DMS79 (cell line): ENCODE data around the gene SLC45A2.

Experiments used
- DNase-seq: peaks from one replicate; lab custom pipeline; 2025; lab: John Stamatoyannopoulos, UW

Gene SLC45A2

GRCh38 chr5:34007201-34007620, 22.7 kb upstream of the SLC45A2 start:
- no peak for DNase-seq

DNA sequence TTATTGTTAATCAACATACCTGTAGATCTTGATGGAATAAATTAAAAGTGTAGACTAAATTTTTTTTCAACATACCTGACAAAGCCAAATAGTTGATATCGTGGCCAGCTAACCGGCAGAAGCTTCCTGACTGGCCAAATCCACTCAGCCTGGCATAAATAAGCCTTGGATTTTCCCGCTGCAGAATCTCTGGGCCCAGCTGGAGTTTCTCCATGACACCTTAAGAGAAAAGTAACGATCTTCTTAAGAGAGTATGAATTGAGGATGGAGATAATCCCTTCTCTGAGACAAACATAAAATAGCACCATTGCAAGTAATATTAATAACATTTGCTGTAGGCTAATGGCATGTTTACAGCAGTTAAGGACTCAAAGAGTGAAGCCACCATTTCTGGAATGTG, 21.2 kb upstream of the SLC45A2 start:
- no peak for DNase-seq

DNA sequence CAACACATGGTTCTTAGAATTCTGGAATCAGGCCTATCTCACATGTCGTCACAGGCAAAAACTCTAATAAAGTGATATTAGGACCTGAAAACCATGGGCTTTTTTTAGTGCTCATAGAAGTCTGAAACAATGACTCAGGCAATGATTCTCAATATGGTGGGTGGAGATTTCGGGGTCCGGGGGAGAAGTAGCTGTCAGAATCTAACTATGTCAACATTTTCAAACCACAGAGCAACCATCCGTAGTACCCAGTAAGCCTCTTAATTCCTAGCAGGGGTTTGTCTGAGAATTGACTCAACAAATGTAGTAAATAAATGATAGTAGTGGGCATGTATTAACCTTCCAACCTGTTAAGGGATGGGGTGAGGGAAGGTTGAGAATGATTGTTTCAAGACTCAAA, 20.7 kb upstream of the SLC45A2 start:
- DNase-seq: no peak

- DNase-seq: no peak
Measured at GRCh38 chr5:34003941-34004340, 19.4 kb upstream of the SLC45A2 start.

- DNase-seq: no peak
Measured at GRCh38 chr5:34002629-34003328, 18.3 kb upstream of the SLC45A2 start.

DNA sequence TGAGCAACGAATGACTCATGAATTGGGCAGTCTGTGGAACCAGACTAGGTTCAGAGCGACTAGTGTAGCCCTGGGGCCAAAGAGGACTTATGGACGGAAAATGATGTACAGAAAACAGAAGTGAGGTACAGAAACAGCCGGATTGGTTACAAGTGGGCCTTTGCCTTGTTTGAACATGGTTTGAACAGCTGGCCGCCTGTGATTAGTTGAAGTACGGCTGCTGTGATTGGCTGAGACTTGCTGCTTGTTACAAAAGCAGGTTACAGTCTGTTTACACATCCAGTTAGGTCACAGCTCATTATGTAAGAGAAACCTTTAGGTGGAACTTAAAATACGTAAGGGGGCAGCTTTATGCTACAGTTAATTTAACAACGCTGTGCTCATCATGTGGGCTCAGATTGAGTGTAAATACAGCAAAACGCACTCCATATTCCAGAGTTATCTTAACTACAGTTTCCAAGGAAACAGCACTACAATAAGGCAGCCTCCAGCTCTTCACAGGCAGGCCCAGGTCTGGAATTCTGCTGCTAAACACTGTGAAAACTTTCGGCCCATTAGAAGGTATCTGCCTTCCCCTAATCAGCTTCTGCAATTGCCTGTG, 16.8 kb upstream of the SLC45A2 start:
- DNase-seq: no peak

DNA sequence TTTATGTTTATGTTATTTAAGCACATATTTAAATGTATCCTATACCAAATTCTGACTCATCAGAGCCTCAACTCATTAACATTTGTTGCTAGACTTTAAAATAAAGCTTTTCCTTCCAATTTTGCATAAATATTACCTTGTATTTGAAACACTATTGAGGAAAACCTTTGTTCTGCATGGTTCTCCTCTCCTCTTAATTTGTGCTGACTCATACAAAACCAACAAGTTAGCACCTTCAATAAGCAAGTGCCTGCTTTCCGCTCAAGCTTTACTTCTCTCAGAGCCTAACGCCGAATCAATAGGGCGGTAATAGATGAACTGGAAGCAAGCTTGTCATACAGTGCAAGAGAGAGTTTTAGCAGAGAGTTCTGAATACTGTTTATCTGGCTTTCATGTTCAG, 15.5 kb upstream of the SLC45A2 start:
- DNase-seq: no peak

- DNase-seq: no peak
Measured at GRCh38 chr5:33997331-33997983, 13.0 kb upstream of the SLC45A2 start.

DNA sequence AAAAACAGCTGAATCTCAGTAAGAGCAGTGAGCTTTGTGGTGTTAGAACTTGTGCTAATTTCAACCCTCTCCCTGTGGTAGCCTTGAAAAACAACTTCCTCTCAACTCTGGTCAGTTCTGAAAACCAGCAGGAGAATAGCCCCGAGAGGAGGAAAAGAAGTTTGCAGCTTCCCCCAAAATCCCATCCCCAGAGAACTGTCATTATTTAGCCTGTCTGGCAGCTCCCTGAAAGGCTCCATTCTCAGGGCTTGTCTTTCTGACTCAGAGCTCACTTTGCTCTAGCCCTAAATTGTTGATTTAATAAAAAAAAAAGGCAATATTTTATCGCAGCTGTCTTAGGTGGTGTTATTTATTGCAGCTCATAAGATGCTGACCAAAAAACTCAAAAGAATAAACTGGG, 11.4 kb upstream of the SLC45A2 start:
- no peak for DNase-seq

DNA sequence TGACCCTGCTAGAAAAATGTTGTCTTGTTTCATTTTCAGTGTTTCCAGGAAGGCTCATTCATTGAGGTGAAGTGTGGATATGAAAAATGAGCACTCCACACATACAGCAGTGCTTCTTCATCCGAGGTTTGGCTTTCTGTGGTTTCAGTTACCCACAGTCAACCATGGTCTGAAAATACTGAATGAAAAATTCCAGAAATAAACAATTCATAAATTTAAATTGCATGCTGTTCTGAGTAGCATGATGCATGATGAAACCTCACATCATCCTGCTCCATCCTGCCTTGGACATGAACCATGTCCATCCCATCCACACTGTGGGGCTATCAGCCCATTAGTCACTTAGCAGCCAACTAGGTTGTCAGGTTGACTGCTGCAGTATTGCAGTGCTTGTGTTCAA, 10.4 kb upstream of the SLC45A2 start:
- DNase-seq: no peak

DNA sequence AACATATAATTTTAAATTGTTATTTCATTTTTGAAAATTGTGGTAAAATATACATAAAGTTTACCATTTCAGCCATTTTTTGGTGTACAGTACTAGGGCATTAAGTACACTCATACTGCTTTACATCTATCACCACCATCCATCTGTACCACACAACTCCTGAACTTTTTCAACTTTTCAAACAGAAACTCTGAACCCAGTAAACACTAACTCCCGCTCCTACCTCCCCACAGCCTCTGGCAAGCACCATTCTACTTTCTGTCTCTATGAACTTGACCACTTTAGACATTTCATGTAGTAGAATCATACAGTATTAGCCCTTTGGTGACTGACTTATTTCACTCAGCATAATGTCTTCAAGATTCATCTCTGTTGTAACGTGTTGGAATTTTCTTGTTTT, 8.4 kb upstream of the SLC45A2 start:
- DNase-seq: no peak

- no peak for DNase-seq
Measured at GRCh38 chr5:33985447-33985846, 954 bp upstream of the SLC45A2 start.

GRCh38 chr5:33984178-33984577, 315 bp downstream of the SLC45A2 start:
- no peak for DNase-seq

DNA sequence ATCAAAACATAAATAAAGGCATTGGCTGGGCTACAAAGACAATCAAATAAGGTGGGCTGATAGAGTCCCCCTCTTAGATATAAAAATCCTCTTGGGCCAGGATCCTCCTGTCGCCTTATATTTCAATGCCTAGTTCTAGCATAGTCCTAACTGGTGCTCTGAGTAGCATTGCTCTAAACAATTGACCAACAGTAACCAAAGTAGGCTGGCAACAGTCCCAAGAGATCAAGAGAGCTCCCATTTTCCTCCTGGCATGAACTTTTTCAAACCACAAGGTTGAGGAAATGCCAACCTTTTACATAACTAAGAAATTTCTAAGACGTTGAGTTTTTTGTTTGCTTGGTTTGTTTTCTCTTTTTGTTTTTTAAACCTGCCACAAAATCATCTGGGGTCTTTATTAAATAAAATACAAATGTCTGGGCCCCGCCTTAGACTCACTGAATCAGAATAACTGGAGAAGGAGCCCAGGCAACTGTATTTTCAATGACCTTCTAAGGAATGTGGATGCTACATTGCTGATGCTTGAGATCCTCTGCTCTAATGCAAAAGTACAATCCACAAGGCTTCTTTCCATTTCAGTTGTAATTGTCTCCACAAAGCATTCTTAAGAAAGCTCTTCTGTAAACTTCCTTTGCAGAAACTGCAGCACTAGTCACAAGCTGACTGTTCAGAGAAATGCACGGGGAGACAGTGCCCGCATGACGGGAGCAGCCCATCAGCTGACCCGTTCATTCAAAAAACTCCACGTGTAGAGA, 2.9 kb downstream of the SLC45A2 start:
- DNase-seq: peak; percentile 19

DNA sequence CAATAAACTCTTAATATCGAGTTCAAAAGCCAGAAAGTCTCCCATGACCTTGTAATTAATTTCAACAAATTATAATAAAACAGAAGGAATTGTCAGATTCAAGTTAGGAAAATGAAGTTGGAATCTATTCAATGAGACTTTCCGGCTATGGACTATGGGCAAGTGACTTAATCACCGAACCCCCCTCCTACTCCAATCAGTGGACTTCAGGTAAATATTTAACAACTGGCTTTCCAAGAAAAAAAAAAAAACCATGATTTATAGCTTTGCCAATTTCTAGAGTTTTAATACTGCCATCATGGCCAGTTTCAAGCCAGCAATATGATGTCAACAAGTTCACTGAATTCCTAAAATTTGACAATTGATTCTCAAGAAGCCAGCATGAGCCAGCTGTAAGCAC, 4.5 kb downstream of the SLC45A2 start:
- DNase-seq: no peak

DNA sequence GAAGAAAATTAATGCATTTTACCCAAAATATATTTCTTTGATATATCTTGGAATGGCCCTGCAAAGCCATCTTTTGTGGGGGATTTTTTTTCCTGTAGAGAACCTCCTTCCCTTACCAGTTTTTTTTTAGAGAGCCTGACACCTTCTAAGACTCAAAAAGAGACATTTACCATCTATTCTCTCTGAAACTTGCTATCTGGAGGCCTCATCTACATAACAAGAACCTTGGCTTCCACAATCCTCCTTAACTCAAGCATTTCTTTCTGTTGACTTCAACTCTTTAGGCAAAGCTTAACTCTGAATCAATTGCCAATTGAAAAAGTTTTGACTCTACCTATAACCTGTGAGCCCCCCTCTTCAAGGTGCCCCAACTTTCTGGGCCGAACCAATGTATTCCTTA, 6.2 kb downstream of the SLC45A2 start:
- no peak for DNase-seq

DNA sequence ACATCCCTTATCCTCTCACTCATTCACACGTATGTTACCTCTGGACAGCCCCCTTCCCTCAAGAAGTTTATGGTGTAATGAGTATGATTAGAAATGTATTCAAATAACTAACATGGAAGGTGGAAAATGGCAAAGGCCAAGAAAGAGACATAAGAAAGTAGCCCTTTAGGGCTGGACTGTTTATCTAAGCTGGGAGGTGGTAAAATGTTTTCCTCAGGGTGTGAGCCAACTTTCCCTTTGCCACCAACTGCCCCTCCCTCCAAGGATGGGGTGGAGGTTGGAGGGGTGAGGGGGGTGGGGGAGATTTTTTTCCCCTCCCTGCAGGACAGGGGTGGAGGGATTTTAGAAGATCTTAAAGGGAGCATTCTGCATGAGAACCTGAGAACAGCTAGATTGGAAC, 8.2 kb downstream of the SLC45A2 start:
- no peak for DNase-seq

GRCh38 chr5:33975852-33976251, 8.6 kb downstream of the SLC45A2 start:
- no peak for DNase-seq

- no peak for DNase-seq
Measured at GRCh38 chr5:33973271-33973670, 11.2 kb downstream of the SLC45A2 start.

DNA sequence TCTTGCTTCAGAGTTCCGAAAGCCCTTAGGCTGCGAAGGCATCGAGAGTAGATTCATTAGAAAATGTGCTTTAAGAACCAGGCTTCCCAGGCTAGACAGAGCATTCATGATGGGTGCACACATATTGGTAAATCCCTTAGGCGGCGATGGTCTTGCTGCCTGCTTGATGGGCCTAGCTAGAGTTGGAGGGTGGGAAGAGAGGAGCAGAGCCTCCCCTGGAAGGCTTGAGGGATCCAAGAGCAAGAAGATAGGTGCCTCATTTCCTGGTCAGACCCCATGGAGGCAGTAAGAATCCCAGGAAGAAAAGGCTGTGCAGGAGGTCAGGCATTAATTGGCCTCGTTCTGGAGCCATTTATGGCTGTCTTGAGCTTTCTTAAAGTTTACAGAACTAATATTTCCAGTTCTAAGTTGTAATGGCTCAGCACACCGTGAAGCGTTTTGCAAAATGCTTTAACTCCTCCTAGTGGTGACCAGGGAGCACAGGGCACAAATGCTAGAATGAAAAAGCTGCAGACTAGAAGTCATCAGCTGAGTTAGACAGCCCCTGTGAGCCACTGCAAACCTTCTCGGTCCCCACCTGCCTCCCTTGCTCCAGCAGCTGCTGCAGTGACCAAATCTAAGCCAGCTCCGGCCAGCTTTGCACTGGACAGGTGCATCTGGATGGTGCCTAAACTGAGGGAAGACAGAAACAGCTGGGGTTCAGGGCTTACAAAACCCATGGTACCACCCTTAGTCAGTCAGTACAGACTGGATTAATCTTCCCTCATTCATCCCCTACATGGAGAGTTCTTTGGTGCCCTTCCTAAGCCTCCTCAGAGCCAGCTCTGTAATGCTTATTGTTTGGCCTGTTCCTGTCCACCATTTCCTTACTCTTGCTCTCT, 14.7 kb downstream of the SLC45A2 start:
- no peak for DNase-seq

DNA sequence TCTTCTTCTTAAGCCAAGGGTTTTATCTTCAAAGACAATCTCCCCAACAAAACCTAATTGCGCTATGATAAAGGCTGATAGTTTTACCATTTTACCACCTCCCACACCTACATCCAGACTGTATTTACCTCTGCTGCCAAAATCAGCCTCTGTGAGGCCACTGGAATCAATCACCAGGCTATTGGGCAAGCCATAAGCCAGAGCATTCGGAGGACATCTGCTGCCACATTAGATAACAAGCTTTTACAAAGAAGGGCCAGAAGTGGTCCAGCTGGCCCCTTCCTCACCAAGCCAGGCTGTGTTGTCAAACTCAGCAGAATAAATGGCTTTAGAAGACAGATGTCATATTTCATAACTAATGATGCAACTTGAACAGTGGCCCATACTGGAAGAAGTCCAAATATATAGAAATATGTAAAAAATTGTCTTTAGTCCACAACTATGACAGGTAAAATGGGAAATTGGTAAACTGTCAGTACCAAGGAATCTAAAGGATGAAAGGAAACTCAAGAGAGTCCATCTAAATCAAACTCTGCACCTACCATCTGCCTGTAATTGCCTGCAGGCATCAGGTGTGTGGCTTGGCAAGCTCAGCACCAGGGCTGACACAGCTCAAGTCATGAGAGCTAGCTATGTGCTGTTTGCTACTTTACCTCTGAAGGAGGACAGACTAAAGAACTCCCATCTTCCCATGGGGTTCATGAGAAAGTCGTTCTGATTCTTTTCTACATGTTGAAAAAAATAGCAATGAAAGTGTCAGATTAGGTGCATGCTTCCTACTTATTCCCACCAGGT, 16.1 kb downstream of the SLC45A2 start:
- no peak for DNase-seq
